Neutrophil (primary cell): ENCODE data around the gene INAVA.
"Not testable (repeated sequence)": the region's sequence is repeated elsewhere in the genome, so short reads cannot be mapped to it uniquely, and the experiment has no call there.

Experiments
- H3K27ac ChIP-seq: fragments of 200-600 bp; sonication (generic); 2 replicates; pipeline ENCODE4 v1.5.1; 2016; ENCODE audit warnings: mild to moderate bottlenecking, moderate library complexity
- H3K27me3 ChIP-seq: fragments of 200-600 bp; sonication (generic); 2 replicates; pipeline ENCODE4 v1.6.0; 2016; ENCODE audit warnings: mild to moderate bottlenecking
- H3K36me3 ChIP-seq: fragments of 200-600 bp; sonication (generic); 2 replicates; pipeline ENCODE4 v1.5.1; 2017
- H3K4me1 ChIP-seq, 2 experiments: fragments of 200-600 bp in 1 of 2; sonication (generic) in 1 of 2; 1 replicate in 1 of 2; 2 replicates in 1 of 2; pipeline versions ENCODE4 v1.5.1 to v1.6.1; 2013 to 2016; ENCODE audit warnings: low read depth in 1 of 2, low read length in 1 of 2, mild to moderate bottlenecking in 1 of 2, moderate library complexity in 1 of 2; ENCODE audit not compliant: control insufficient read depth in 1 of 2, insufficient read depth in 1 of 2
- H3K4me3 ChIP-seq, 2 experiments: fragments of 200-600 bp in 1 of 2; sonication (generic) in 1 of 2; 1 replicate in 1 of 2; 2 replicates in 1 of 2; pipeline ENCODE4 v1.5.1; 2013 to 2016; ENCODE audit warnings: low read depth in 1 of 2, low read length in 1 of 2, mild to moderate bottlenecking in 1 of 2, moderate library complexity in 1 of 2
- H3K9me3 ChIP-seq: fragments of 200-600 bp; sonication (generic); 2 replicates; pipeline ENCODE4 v1.5.1; 2016
- TF ChIP-seq, protein P1 (sequence below): fragments of 200-600 bp; sonication (generic); IDR thresholded peaks from 2 replicates; pipeline ENCODE4 v1.5.1; 2016; ENCODE audit warnings: antibody characterized with exemption

The INAVA gene

DNA sequence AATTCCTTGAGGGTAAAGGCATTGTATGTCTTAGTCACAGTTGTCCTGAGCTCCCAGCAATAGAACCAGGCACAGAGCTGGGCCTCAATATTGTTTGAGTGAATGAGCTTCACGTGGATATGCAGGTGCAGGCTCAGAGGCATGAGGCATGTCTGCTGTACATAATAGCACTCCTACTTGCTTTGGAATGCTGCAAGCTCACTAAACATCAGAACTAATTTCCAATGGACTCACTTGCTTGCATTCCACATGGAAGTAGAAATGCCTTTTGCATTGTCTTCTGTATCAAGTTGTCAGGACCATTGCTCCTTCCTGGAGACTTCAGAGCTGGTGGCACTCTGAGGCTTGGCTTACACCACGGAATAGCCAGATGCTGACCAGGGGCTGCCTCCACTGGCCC lies 37.1 kb downstream of the INAVA start:
- no peaks in the 10 kb centered on the region for H3K36me3 ChIP-seq
- H3K9me3 ChIP-seq = no peaks in the 10 kb centered on the region
- no peak overlapping the region for H3K4me3 ChIP-seq
- no peaks in the 10 kb centered on the region for H3K27me3 ChIP-seq
- H3K4me1 ChIP-seq = peaks cover 0 to 4% of the 10 kb centered on the region in 2 experiments
- TF ChIP-seq, protein P1, sequence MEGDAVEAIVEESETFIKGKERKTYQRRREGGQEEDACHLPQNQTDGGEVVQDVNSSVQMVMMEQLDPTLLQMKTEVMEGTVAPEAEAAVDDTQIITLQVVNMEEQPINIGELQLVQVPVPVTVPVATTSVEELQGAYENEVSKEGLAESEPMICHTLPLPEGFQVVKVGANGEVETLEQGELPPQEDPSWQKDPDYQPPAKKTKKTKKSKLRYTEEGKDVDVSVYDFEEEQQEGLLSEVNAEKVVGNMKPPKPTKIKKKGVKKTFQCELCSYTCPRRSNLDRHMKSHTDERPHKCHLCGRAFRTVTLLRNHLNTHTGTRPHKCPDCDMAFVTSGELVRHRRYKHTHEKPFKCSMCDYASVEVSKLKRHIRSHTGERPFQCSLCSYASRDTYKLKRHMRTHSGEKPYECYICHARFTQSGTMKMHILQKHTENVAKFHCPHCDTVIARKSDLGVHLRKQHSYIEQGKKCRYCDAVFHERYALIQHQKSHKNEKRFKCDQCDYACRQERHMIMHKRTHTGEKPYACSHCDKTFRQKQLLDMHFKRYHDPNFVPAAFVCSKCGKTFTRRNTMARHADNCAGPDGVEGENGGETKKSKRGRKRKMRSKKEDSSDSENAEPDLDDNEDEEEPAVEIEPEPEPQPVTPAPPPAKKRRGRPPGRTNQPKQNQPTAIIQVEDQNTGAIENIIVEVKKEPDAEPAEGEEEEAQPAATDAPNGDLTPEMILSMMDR = no peak
- no peak overlapping the region for H3K27ac ChIP-seq

DNA sequence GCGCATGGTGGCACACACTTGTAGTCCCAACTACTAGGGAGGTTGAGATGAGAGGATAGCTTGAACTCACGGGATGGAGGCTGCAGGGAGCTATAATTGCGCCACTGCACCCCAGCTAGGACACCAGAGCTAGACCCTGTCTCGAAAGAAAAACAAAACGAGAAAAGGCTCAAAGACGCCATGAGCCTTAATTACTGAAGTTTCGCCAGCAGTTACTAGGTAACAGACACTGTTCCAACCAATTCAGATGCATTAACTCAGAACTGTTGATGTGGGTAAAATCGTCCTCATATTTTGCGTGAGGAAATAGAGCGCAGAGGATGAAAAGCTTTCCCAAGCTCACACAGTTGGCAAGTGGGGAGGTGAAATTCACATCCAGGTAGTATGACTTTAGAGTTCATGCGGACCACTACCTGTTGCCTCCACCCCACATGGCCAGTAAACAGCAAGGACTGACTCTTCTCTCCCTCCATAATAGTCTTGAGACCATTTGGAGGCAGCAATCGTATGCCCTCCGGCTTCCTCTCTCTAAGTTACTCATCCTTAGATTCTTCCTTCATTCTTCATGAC lies 40.1 kb downstream of the INAVA start:
- no peaks in the 10 kb centered on the region for H3K36me3 ChIP-seq
- no peak overlapping the region for H3K4me3 ChIP-seq
- H3K4me1 ChIP-seq = peaks cover 15 to 17% of the 10 kb centered on the region in 2 experiments
- H3K27ac ChIP-seq = no peak overlapping the region
- TF ChIP-seq, protein P1 = no peak
- H3K9me3 ChIP-seq = no peaks in the 10 kb centered on the region
- H3K27me3 ChIP-seq = no peaks in the 10 kb centered on the region

DNA sequence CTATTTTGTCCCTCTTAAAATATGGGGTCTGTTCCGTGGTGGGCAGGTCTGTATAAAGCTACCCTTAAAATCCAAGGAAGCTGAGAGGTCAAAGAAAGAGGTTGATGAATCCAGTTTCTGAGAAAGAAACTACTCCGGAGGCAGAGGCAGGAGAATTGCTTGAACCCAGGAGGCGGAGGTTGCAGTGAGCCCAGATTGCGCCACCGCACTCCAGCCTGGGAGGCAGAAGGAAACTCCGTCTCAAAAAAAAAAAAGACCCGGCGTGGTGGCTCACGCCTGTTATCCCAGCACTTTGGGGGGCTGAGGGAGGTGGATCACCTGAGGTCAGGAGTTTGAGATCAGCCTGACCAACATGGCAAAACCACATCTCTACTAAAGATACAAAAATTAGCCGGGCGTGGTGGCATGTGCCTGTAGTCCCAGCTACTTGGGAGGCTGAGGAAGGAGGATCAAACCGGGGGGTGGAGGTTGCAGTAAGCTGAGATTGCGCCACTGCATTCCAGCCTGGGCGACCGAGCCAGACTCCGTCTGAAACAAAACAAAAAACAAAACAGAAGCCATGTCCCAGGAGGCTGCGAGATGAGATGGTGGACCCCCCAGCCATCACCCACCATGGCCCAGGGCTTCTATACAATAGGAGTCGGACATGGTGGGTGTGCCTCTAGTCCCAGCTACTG lies 40.7 kb downstream of the INAVA start:
- not testable (repeated sequence) for H3K27me3 ChIP-seq, H3K9me3 ChIP-seq, H3K4me3 ChIP-seq, H3K36me3 ChIP-seq, H3K27ac ChIP-seq
- H3K4me1 ChIP-seq = peaks cover 15 to 17% of the 10 kb centered on the region in 2 experiments

DNA sequence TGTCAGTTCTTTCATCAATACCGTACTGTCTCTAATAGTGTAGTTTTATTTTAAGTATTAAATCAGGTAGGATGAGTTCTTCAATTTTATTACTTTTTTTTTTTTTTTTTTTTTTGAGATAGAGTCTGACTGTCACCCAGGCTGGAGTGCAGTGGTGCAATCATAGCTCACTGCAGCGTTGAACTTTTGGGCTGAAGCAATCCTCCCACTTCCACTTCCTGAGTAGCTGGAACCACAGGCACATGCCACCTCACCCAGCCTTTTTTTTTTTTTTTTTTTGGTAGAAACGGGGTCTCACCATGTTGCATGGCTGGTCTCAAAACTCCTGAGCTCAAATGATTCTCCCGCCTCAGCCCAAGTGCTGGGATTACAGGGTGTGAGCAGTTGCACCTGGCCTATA lies 44.3 kb downstream of the INAVA start:
- no peaks in the 10 kb centered on the region for H3K9me3 ChIP-seq
- H3K36me3 ChIP-seq = no peaks in the 10 kb centered on the region
- peak overlapping the region in 1 of 2 experiments; percentile 11 for H3K4me3 ChIP-seq
- no peaks in the 10 kb centered on the region for H3K27me3 ChIP-seq
- TF ChIP-seq, protein P1 = no peak
- peaks cover 15 to 17% of the 10 kb centered on the region in 2 experiments for H3K4me1 ChIP-seq
- peak overlapping the region; percentile 43 for H3K27ac ChIP-seq

DNA sequence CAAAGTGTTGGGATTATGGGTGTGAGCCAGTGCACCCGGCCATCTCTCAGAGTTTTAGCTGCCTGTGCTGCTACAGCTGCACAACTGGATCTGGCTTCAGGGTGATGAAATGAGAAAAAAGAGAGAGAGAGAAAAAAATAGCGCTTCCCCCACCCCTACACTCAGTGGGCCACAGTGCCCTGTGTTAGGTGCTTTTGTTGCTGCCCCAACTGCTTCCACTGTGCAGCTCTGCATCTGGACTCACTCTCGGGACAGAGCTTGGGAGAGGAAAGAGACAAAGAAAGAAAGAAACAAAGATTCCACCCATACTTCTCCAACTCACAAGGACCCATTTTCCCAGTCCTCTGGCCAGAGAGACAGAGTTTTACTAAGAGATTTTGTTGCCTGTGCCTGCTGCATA lies 50.4 kb downstream of the INAVA start:
- Histone ChIP-seq H3K9me3 (no peaks in the 10 kb centered on the region), H3K36me3 (no peaks in the 10 kb centered on the region), H3K4me1 (no peaks in the 10 kb centered on the region), H3K27ac (no peak overlapping the region), H3K4me3 (no peak overlapping the region), H3K27me3 (no peaks in the 10 kb centered on the region)
- TF ChIP-seq, protein P1 = no peak

DNA sequence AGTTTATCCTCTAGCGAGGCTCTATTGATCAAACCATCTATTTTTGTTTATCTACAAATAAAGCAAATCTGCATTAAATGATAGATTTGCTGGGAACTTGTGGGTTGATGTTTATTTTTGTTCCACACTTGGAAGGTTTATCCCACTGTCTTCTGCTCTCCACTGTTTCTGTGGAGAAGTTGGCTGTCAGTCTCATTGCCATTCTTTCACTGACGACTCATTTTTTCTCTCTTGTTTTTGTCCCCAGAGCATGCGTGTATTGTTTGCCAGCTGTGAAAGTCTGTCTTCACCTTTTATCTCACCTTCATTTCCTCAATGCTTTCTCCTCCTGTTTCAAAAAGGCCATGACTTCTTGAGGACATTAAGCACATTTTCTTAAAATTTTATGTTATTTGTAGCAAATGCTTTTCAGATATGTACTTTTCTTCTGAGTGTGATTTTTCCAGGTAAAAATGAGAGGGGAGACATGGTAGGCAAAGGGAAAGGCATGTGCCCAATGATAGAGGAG lies 52.4 kb downstream of the INAVA start:
- TF ChIP-seq, protein P1 = no peak

More for the DNA sequence above, 52.4 kb downstream of the INAVA start:
- Histone ChIP-seq H3K36me3 (no peaks in the 10 kb centered on the region), H3K4me1 (no peaks in the 10 kb centered on the region), H3K9me3 (no peaks in the 10 kb centered on the region), H3K4me3 (no peak overlapping the region), H3K27me3 (no peaks in the 10 kb centered on the region), H3K27ac (no peak overlapping the region)
